Aorta (tissue), 5 donors: Measurements from ENCODE around the gene ARID1B. TPM values are rescaled to one million over a fixed set of nuclear protein-coding genes. Genes with fewer than 3 reads are reported as not detected.
"Not testable (repeated sequence)": the region's sequence is repeated elsewhere in the genome, so short reads cannot be mapped to it uniquely, and the experiment has no call there.

Source experiments
- ATAC-seq: fragments of 200-7000 bp; cut with Tn5 transposase; one replicate; pipeline ENCODE4 v1.9.1; 2022; ENCODE audit warnings: moderate library complexity; ENCODE audit not compliant: low FRiP score
- DNase-seq, 2 donors: peaks; one replicate each; pipeline ENCODE4 v3.0.0-alpha.2; 2020
- H3K27ac ChIP-seq, 2 donors: one replicate each; pipeline ENCODE4 v1.5.1; 2013; ENCODE audit warnings: low read length in 2 of 2, mild to moderate bottlenecking in 2 of 2, moderate library complexity in 2 of 2, control low read depth in 1 of 2, inconsistent platforms in 1 of 2, low read depth in 1 of 2
- H3K27me3 ChIP-seq, 2 donors: one replicate each; pipeline ENCODE4 v1.6.1; 2013; ENCODE audit warnings: control low read depth in 1 of 2, low read length in 1 of 2, mild to moderate bottlenecking in 1 of 2, moderate library complexity in 1 of 2; ENCODE audit not compliant: insufficient read depth in 2 of 2, control insufficient read depth in 1 of 2
- H3K36me3 ChIP-seq, 2 donors: one replicate each; pipeline ENCODE4 v1.6.1; 2013; ENCODE audit warnings: control low read depth in 1 of 2, low read length in 1 of 2, mild to moderate bottlenecking in 1 of 2; ENCODE audit not compliant: insufficient read depth in 2 of 2, control insufficient read depth in 1 of 2
- H3K4me1 ChIP-seq, 2 donors: one replicate each; pipeline ENCODE4 v1.6.1; 2013; ENCODE audit warnings: low read length in 2 of 2, control low read depth in 1 of 2, mild to moderate bottlenecking in 1 of 2, moderate library complexity in 1 of 2; ENCODE audit not compliant: insufficient read depth in 2 of 2, control insufficient read depth in 1 of 2
- H3K4me3 ChIP-seq, 2 donors: one replicate each; pipeline ENCODE4 v1.5.1; 2013; ENCODE audit warnings: low read length in 2 of 2, control low read depth in 1 of 2, mild to moderate bottlenecking in 1 of 2
- H3K9me3 ChIP-seq: one replicate; pipeline ENCODE4 v1.6.1; 2013; ENCODE audit warnings: mild to moderate bottlenecking, low read length; ENCODE audit not compliant: control insufficient read depth
- WGBS, 2 donors: extraction: QIAGEN DNeasy Blood & Tissue Kit; methylation state at CpG; one replicate each; pipeline ENCODE4 v1.1.7; 2013; 5-methylcytosine and 5-hydroxymethylcytosine counted together
- intact Hi-C, 2 donors: fragments of 100-400 bp; cut with DNase I; formaldehyde crosslinking; loops; one replicate each; pipeline versions ENCODE4 v1.14.2 to v1.15.0; 2022
- polyA plus RNA-seq, 2 donors: library from polyadenylated mRNA; stranded (reverse); fragments of 200-250 nt; gene quantifications; one replicate each; pipeline ENCODE4 v1.2.3, GENCODE V29; 2013
- total RNA-seq, 2 donors: library from RNA; stranded (reverse); fragmentation: NEBNext Ultra II Directional; extraction: Animal tissue kit (Norgen Biotek cat#: 25700); gene quantifications; one replicate each; pipeline ENCODE4 v1.2.1, GENCODE V29; 2021
- donor health status: healthy with polysubstance abuse.
- donor health status: Bipolar disorder and iron deficiency.
- donor health status: DM: no; HTN: no; CAD: no.
- donor health status: DM: no; HTN: no; CAD: no.
- donor health status: DM: yes; HTN: yes; CAD: no.

Gene ARID1B
- total and polyA plus RNA-seq, 4 donors = 6.5 to 143 (median 54.5) TPM

DNA sequence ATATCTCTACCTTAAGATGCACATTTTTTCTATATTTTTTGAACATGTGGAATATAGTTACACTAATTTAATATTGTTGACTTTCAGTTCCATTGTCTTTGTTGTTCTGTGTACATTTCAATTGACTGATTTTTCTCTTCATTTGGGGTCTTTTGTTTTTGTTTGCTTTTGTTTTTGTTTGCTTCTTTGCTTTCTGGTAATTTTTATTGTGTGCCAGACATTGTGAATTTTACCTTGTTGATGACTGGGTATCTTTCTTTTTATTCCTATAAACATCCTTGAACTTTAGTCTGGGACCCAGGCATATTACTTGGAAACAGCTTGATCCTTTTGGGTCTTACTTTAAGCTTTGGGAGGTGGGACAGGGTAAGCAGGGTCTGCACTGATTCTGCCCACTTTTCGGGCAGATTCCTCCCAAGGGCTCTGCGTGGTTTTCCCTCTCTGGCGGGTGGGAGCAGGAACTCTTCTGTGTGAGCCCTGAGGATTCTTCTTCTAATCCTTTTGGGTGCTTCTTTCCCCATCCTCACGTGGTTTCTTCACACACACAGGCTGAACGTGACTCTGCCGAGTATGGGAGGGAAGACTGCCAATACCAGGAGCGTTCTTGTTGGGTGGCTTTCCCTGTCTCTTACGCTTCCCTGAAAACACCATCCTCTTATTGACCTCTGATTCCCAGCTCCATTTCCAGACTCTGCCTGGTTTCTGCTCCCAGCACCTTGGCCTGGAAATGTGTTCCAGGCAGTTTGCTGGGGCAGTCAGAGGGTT, 200.5 kb downstream of the ARID1B start:
- no peak overlapping the region for H3K27ac ChIP-seq
- H3K4me3 ChIP-seq = no peak overlapping the region
- peaks cover 0 to 8% of the 10 kb centered on the region in 2 donors for H3K4me1 ChIP-seq
- intact Hi-C loops = no loop called here
- WGBS, 2 donors = 41 to 56% methylated on average over 8 of the region's 8 CpGs
- no peaks in the 10 kb centered on the region for H3K9me3 ChIP-seq
- H3K27me3 ChIP-seq = no peaks in the 10 kb centered on the region
- ATAC-seq = no peak
- DNase-seq = no peak
- H3K36me3 ChIP-seq = no peaks in the 10 kb centered on the region

- no peaks in the 10 kb centered on the region for H3K36me3 ChIP-seq
These were observed 201.8 kb downstream of the ARID1B start for GRCh38 chr6:156978948-156979347.

GRCh38 chr6:156980515-156980914, 203.3 kb downstream of the ARID1B start:
- DNase-seq (no peak), ATAC-seq (no peak)
- Histone ChIP-seq H3K27ac (no peak overlapping the region), H3K9me3 (no peaks in the 10 kb centered on the region), H3K27me3 (no peaks in the 10 kb centered on the region), H3K4me1 (peaks cover 0 to 8% of the 10 kb centered on the region in 2 donors), H3K36me3 (no peaks in the 10 kb centered on the region), H3K4me3 (no peak overlapping the region)
- 80 to 84% methylated on average over 10 of the region's 10 CpGs for WGBS, 2 donors
- intact Hi-C loops = no loop called here

More at GRCh38 chr6:156978948-156979347, 201.8 kb downstream of the ARID1B start:
- Histone ChIP-seq H3K27me3 (no peaks in the 10 kb centered on the region), H3K9me3 (no peaks in the 10 kb centered on the region), H3K4me3 (no peak overlapping the region), H3K4me1 (peaks cover 0 to 8% of the 10 kb centered on the region in 2 donors), H3K27ac (no peak overlapping the region)
- intact Hi-C loops = no loop called here
- DNase-seq (no peak), ATAC-seq (no peak)
- WGBS, 2 donors = 93 to 94% methylated on average over 2 of the region's 2 CpGs

GRCh38 chr6:156980948-156981347, 203.8 kb downstream of the ARID1B start:
- H3K4me3 ChIP-seq = no peak overlapping the region
- H3K9me3 ChIP-seq = no peaks in the 10 kb centered on the region
- peaks cover 0 to 8% of the 10 kb centered on the region in 2 donors for H3K4me1 ChIP-seq
- ATAC-seq (no peak), DNase-seq (no peak)
- WGBS, 2 donors = 94 to 96% methylated on average over 2 of the region's 2 CpGs
- intact Hi-C loops = no loop called here
- no peaks in the 10 kb centered on the region for H3K27me3 ChIP-seq
- no peak overlapping the region for H3K27ac ChIP-seq
- no peaks in the 10 kb centered on the region for H3K36me3 ChIP-seq

- 25 to 40% methylated on average over 3 of the region's 3 CpGs for WGBS, 2 donors
- peaks cover 0 to 8% of the 10 kb centered on the region in 2 donors for H3K4me1 ChIP-seq
- no peak for ATAC-seq
- no peaks in the 10 kb centered on the region for H3K27me3 ChIP-seq
- no peak for DNase-seq
- H3K36me3 ChIP-seq = no peaks in the 10 kb centered on the region
- no peaks in the 10 kb centered on the region for H3K9me3 ChIP-seq
- no peak overlapping the region for H3K4me3 ChIP-seq
- H3K27ac ChIP-seq = no peak overlapping the region
- intact Hi-C loops = no loop called here
These were observed 205.0 kb downstream of the ARID1B start for GRCh38 chr6:156982168-156982567.

DNA sequence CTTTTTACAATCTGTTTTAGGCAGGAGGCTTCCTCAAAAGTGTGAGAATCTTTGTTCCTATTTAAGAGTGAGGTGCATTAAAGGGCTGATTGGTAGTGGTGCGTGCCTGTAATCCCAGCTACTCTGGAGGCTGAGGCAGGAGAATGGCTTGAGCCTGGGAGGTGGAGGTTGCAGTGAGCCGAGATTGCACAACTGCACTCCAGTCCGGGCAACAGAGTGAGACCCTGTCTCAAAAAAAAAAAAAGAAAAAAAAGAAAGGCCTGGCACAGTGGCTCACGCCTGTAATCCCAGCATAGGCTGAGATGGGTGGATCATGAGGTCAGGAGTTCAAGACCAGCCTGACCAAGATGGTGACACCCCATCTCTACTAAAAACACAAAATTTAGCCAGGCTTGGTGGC, 205.7 kb downstream of the ARID1B start:
- ATAC-seq, DNase-seq, H3K9me3 ChIP-seq, H3K4me1 ChIP-seq, intact Hi-C loops, H3K36me3 ChIP-seq, H3K4me3 ChIP-seq, H3K27me3 ChIP-seq, H3K27ac ChIP-seq: not testable (repeated sequence)
- WGBS, 2 donors = 90% methylated on average over 4 of the region's 4 CpGs

GRCh38 chr6:156984178-156984738, 207.1 kb downstream of the ARID1B start:
- Histone ChIP-seq H3K36me3 (no peaks in the 10 kb centered on the region), H3K4me3 (no peak overlapping the region), H3K27me3 (no peaks in the 10 kb centered on the region), H3K4me1 (peaks cover 0 to 4% of the 10 kb centered on the region in 2 donors), H3K9me3 (no peaks in the 10 kb centered on the region), H3K27ac (no peak overlapping the region)
- DNase-seq = no peak
- intact Hi-C loops = no loop called here
- no peak for ATAC-seq
- 94 to 97% methylated on average over 3 of the region's 3 CpGs for WGBS, 2 donors

DNA sequence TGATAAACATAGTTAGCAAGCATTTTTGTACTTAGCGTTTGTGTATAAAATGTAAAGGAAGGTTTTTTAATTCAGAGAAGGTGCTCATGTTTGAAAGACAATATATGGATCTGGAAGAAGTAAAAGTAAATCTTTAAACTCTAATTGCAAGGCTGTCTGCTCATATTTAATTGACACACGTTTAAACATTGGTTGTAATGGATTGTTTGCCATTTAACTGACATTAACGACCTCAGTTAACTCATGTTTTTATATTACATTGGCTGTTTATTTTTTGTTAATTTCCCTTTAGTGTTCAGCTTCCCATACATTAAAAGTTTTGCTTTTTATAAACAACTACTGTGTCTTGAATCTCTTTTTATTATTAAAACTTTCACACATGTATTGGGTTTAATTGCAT, 208.1 kb downstream of the ARID1B start:
- Histone ChIP-seq H3K36me3 (no peaks in the 10 kb centered on the region), H3K4me1 (peaks cover 0 to 4% of the 10 kb centered on the region in 2 donors), H3K27me3 (no peaks in the 10 kb centered on the region), H3K27ac (no peak overlapping the region), H3K9me3 (no peaks in the 10 kb centered on the region), H3K4me3 (no peak overlapping the region)
- ATAC-seq (no peak), DNase-seq (no peak)
- WGBS, 2 donors = 91 to 93% methylated on average over 3 of the region's 3 CpGs
- intact Hi-C loops = no loop called here
